ENCODE measurements around the gene ARL15.
A peak's percentile ranks its signal among the peaks of the same experiment; 100 is the strongest.

The ARL15 gene

DNA sequence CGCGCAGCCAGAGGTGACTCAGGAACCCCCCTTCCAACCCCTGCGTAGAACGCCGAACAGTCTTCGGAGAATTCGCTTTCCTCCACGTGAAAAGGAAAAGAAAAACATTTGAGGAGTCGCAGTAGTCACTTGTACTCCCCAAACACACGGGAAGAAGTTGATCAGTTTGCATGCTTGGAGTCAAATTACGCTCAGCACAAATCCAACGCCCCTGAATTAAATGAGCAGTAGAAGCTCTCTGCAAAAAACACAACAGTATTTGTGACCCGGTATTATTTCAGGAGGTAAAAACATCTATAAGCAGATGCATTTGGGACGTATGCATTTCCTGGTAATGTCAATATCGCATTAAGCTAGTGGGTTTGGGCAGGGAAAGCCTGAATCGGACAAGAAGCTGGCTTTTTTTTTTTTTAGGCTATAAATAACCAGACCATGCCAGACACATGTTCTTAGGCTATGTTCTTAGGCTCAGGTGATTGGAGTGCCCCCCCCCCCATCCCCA, 854 bp upstream of the ARL15 start:
- Histone ChIP-seq H3K27ac (ENCODE audit: low read length) (no peak overlapping the region), H3K4me3 (ENCODE audit: low read length) (peak overlapping the region; percentile 82), H3K27me3 (ENCODE audit: insufficient read depth, low read length) (peaks cover 32% of the 10 kb centered on the region), H3K9me3 (ENCODE audit: insufficient read depth, low read depth, low read length) (no peaks in the 10 kb centered on the region), H3K36me3 (ENCODE audit: insufficient read depth, low read depth, low read length) (no peaks in the 10 kb centered on the region), H3K4me1 (ENCODE audit: insufficient read depth, low read length) (peaks cover 4% of the 10 kb centered on the region; the same call in 1 of the 2 replicates), H3K9ac (ENCODE audit: low read depth, low read length) (peak overlapping the region; percentile 83)

DNA sequence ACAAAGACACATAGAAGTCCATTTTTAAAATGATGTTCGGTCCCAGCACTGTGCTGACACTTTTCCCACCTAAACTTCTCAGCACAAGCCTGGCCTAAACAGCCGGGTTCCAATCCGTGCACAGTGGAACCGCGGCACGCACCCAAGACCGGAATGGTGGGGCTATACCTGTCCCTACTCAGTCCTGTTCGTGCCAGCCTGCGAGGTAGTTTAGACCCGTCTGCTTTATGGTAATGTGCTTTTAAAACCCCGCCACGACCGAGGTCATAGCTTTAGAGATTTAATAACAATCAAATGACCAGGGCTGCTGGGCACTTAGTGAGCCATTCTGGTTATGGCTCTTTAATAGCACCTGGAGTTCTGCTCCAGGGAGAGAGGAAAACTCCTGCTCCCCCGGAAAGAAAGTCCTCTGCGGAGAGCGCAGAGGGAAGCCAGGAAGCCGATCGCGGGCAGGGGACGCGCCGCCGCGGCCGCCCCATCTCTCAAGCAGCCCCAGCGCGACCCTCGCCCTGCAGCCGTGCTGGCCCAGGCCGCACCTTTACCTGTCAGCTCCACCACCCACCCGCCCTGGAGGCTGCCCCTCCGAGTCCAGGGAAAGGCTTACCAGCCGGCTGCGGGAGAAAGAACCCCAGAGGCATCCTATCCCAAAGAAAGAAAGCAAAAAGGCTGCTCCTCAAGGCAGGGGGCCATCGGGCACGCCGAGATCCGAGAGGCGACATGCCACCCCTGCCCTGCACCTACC, 511 bp downstream of the ARL15 start:
- Histone ChIP-seq H3K36me3 (ENCODE audit: insufficient read depth, low read depth, low read length) (no peaks in the 10 kb centered on the region), H3K4me1 (ENCODE audit: insufficient read depth, low read length) (peaks cover 4% of the 10 kb centered on the region; the same call in 1 of the 2 replicates), H3K27ac (ENCODE audit: low read length) (no peak overlapping the region), H3K9me3 (ENCODE audit: insufficient read depth, low read depth, low read length) (no peaks in the 10 kb centered on the region), H3K9ac (ENCODE audit: low read depth, low read length) (peak overlapping the region; percentile 81; the same call in 1 of the 2 replicates), H3K4me3 (ENCODE audit: low read length) (peak overlapping the region; percentile 82), H3K27me3 (ENCODE audit: insufficient read depth, low read length) (peaks cover 32% of the 10 kb centered on the region)

DNA sequence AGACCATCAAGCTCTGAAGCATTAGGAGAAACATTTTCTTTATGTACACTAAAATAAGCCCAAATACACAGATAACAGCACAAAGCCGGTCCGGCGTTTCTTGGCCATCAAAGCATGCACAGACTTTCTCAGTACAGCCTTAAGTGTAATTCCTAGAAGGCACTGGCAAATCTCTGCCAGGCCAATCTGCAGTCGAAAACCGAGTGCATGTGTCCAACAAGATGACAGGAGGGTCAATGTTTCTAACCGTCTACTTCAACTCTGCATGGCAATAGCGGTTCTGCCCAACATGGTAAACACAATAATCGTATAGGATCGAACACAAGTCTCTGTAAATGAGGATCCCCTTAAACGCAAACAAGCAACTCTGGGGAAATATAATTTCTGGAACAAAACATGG, 1.1 kb downstream of the ARL15 start:
- H3K4me3 ChIP-seq (ENCODE audit: low read length), result peak overlapping the region; percentile 82
- H3K27me3 ChIP-seq (ENCODE audit: insufficient read depth, low read length), result peaks cover 32% of the 10 kb centered on the region
- H3K36me3 ChIP-seq (ENCODE audit: insufficient read depth, low read depth, low read length), result no peaks in the 10 kb centered on the region
- H3K4me1 ChIP-seq (ENCODE audit: insufficient read depth, low read length), result peaks cover 5% of the 10 kb centered on the region; the same call in 1 of the 2 replicates
- H3K9ac ChIP-seq (ENCODE audit: low read depth, low read length), result peak overlapping the region; percentile 81; the same call in 1 of the 2 replicates
- no peak overlapping the region for H3K27ac ChIP-seq (ENCODE audit: low read length)
- H3K9me3 ChIP-seq (ENCODE audit: insufficient read depth, low read depth, low read length), result no peaks in the 10 kb centered on the region

DNA sequence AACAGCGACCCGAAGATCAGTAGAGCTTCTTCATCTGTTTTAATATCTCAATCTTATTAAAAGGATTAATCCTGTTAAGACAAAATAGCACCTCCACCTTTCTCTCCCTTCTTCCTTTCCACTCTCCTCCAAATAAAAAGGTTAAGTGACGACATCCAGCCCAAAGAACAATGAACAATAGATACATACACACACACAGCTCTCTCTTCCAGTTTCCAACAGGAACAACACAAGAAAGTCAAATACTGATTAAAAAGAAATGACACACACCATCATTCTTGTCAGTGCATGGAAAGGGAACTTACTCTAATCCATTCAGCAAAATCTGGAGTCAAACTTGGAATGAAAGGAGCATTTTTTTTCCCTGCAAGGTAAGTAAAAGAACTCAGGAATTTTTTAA, 2.8 kb downstream of the ARL15 start:
- no peak overlapping the region for H3K4me3 ChIP-seq (ENCODE audit: low read length)
- H3K4me1 ChIP-seq (ENCODE audit: insufficient read depth, low read length), result peaks cover 11% of the 10 kb centered on the region; the same call in 1 of the 2 replicates
- H3K27me3 ChIP-seq (ENCODE audit: insufficient read depth, low read length), result peaks cover 25% of the 10 kb centered on the region
- no peak overlapping the region for H3K9ac ChIP-seq (ENCODE audit: low read depth, low read length)
- no peaks in the 10 kb centered on the region for H3K36me3 ChIP-seq (ENCODE audit: insufficient read depth, low read depth, low read length)
- H3K27ac ChIP-seq (ENCODE audit: low read length), result no peak overlapping the region
- no peaks in the 10 kb centered on the region for H3K9me3 ChIP-seq (ENCODE audit: insufficient read depth, low read depth, low read length)

DNA sequence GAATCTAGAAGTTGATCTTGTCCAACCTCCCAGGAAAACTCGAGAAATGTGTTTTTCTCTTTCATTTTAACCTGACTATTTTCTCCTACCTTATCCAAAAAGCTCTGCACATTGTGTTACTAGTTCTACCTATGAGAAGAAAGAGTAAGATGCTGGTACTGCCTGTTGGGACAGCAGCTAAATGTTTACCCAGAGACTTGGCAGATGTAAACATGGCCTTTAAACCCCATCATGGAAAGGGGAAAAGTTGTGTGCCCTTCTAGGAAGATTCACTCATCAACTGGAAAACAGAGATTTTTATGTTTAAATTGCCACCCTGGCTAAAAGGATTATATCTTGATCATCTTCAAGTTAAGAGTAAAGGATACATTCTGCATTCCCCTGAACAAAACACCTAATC, 3.5 kb downstream of the ARL15 start:
- peaks cover 18% of the 10 kb centered on the region for H3K27me3 ChIP-seq (ENCODE audit: insufficient read depth, low read length)
- no peak overlapping the region for H3K9ac ChIP-seq (ENCODE audit: low read depth, low read length)
- no peaks in the 10 kb centered on the region for H3K9me3 ChIP-seq (ENCODE audit: insufficient read depth, low read depth, low read length)
- H3K4me1 ChIP-seq (ENCODE audit: insufficient read depth, low read length), result peaks cover 11% of the 10 kb centered on the region; the same call in 1 of the 2 replicates
- no peak overlapping the region for H3K27ac ChIP-seq (ENCODE audit: low read length)
- H3K4me3 ChIP-seq (ENCODE audit: low read length), result no peak overlapping the region
- H3K36me3 ChIP-seq (ENCODE audit: insufficient read depth, low read depth, low read length), result no peaks in the 10 kb centered on the region

DNA sequence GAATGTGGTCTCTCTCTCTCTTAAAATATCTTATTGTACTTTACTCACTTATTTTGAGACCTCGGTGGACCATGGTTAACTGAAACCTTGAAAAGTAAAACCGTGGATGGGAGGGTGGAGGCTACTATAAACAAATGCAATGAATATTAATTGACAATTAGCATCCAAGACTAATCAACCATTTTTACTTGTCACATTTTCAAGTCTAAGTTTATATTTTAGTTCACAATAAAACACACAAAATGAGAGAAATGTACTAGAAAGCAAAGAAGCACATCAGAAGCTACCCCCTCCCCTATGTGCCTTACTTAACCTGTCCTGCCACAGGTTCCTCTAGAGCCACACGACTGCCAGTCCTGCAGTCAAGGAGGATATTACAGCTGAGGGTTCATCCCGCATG, 4.6 kb downstream of the ARL15 start:
- Histone ChIP-seq H3K4me3 (ENCODE audit: low read length) (no peak overlapping the region), H3K4me1 (ENCODE audit: insufficient read depth, low read length) (peaks cover 11% of the 10 kb centered on the region; the same call in 1 of the 2 replicates), H3K27ac (ENCODE audit: low read length) (no peak overlapping the region)

DNA sequence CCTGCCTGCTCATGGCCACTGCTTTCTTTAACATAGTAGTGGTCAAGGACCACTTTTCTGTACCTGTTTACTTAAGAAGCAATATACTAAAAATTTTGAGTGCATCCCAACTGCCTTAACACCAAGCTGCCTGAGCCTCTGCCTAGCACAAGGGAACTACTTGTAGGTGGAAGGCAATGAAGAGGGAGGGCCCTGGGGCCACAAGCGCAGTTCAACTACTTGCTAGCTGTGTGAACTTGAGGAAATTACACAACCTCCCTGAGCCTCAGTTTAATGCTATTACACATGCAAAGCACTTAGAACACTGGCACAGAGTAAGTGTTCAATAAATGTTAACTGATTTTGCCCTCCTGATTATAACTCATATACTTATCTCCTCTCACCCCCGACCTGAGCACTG, 6.3 kb downstream of the ARL15 start:
- H3K9ac ChIP-seq (ENCODE audit: low read depth, low read length), result no peak overlapping the region

More for the DNA sequence above, 4.6 kb downstream of the ARL15 start:
- no peaks in the 10 kb centered on the region for H3K36me3 ChIP-seq (ENCODE audit: insufficient read depth, low read depth, low read length)
- no peaks in the 10 kb centered on the region for H3K9me3 ChIP-seq (ENCODE audit: insufficient read depth, low read depth, low read length)
- H3K27me3 ChIP-seq (ENCODE audit: insufficient read depth, low read length), result peaks cover 8% of the 10 kb centered on the region; the same call in 1 of the 2 replicates
- no peak overlapping the region for H3K9ac ChIP-seq (ENCODE audit: low read depth, low read length)

GRCh38 chr5:54302267-54302687, 8.1 kb downstream of the ARL15 start:
- H3K4me3 ChIP-seq (ENCODE audit: low read length), result no peak overlapping the region
- peaks cover 8% of the 10 kb centered on the region; the same call in 1 of the 2 replicates for H3K4me1 ChIP-seq (ENCODE audit: insufficient read depth, low read length)
- no peaks in the 10 kb centered on the region for H3K27me3 ChIP-seq (ENCODE audit: insufficient read depth, low read length)
- no peak overlapping the region for H3K9ac ChIP-seq (ENCODE audit: low read depth, low read length)
- H3K9me3 ChIP-seq (ENCODE audit: insufficient read depth, low read depth, low read length), result no peaks in the 10 kb centered on the region
- no peak overlapping the region for H3K27ac ChIP-seq (ENCODE audit: low read length)
- H3K36me3 ChIP-seq (ENCODE audit: insufficient read depth, low read depth, low read length), result no peaks in the 10 kb centered on the region

More for the DNA sequence above, 6.3 kb downstream of the ARL15 start:
- Histone ChIP-seq H3K4me3 (ENCODE audit: low read length) (no peak overlapping the region), H3K27me3 (ENCODE audit: insufficient read depth, low read length) (peaks cover 2% of the 10 kb centered on the region; the same call in 1 of the 2 replicates), H3K36me3 (ENCODE audit: insufficient read depth, low read depth, low read length) (no peaks in the 10 kb centered on the region), H3K27ac (ENCODE audit: low read length) (no peak overlapping the region), H3K4me1 (ENCODE audit: insufficient read depth, low read length) (peaks cover 9% of the 10 kb centered on the region; the same call in 1 of the 2 replicates), H3K9me3 (ENCODE audit: insufficient read depth, low read depth, low read length) (no peaks in the 10 kb centered on the region)

DNA sequence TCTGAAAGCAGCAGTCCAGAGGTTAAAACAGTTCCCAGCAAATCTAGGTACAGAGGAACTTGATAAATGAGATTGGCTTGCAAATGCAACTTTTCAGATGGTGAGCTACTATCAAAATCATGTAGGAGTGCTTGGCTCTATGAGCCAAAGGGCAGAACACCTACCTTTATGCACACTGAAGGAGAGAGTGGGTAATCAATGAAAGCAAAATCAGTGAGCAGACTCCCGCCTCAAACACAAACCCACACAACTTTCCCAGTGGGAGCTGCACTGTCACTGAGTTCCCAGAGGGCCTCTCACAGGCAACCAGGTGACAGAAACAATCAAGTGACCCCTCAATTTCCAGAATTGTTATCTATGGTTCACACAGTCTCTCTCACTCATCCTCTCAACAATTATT, 8.5 kb downstream of the ARL15 start:
- Histone ChIP-seq H3K9ac (ENCODE audit: low read depth, low read length) (no peak overlapping the region), H3K27me3 (ENCODE audit: insufficient read depth, low read length) (no peaks in the 10 kb centered on the region), H3K9me3 (ENCODE audit: insufficient read depth, low read depth, low read length) (no peaks in the 10 kb centered on the region), H3K36me3 (ENCODE audit: insufficient read depth, low read depth, low read length) (no peaks in the 10 kb centered on the region), H3K27ac (ENCODE audit: low read length) (no peak overlapping the region), H3K4me1 (ENCODE audit: insufficient read depth, low read length) (peaks cover 8% of the 10 kb centered on the region; the same call in 1 of the 2 replicates), H3K4me3 (ENCODE audit: low read length) (no peak overlapping the region)

DNA sequence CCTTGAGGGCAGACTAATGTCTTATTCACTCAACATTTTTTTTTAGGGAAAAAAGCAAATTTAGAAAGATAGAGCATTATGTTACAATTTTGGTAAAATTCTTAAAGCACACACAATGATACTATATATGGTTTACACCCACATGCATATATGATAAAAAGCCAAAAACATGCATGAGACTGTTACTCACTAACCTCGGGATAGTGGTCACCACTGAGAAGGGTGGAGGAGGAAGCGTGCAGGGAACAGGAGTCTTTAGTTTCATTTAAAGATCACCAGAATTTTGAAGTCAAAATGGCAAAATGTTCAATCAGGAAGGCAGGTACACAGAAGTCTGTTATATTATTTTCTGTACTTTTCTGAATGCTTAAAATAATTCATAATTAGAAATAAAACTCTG, 9.2 kb downstream of the ARL15 start:
- no peak overlapping the region for H3K27ac ChIP-seq (ENCODE audit: low read length)

GRCh38 chr5:54298947-54299346, 11.4 kb downstream of the ARL15 start:
- H3K27me3 ChIP-seq (ENCODE audit: insufficient read depth, low read length), result no peaks in the 10 kb centered on the region
- H3K36me3 ChIP-seq (ENCODE audit: insufficient read depth, low read depth, low read length), result no peaks in the 10 kb centered on the region
- H3K4me3 ChIP-seq (ENCODE audit: low read length), result no peak overlapping the region
- H3K4me1 ChIP-seq (ENCODE audit: insufficient read depth, low read length), result peaks cover 11% of the 10 kb centered on the region; the same call in 1 of the 2 replicates
- no peak overlapping the region for H3K9ac ChIP-seq (ENCODE audit: low read depth, low read length)
- H3K9me3 ChIP-seq (ENCODE audit: insufficient read depth, low read depth, low read length), result no peaks in the 10 kb centered on the region
- H3K27ac ChIP-seq (ENCODE audit: low read length), result no peak overlapping the region

More for the DNA sequence above, 9.2 kb downstream of the ARL15 start:
- Histone ChIP-seq H3K4me1 (ENCODE audit: insufficient read depth, low read length) (peaks cover 10% of the 10 kb centered on the region; the same call in 1 of the 2 replicates), H3K9ac (ENCODE audit: low read depth, low read length) (no peak overlapping the region), H3K9me3 (ENCODE audit: insufficient read depth, low read depth, low read length) (no peaks in the 10 kb centered on the region), H3K4me3 (ENCODE audit: low read length) (no peak overlapping the region), H3K27me3 (ENCODE audit: insufficient read depth, low read length) (no peaks in the 10 kb centered on the region), H3K36me3 (ENCODE audit: insufficient read depth, low read depth, low read length) (no peaks in the 10 kb centered on the region)

- Histone ChIP-seq H3K4me3 (ENCODE audit: low read length) (no peak overlapping the region), H3K9me3 (ENCODE audit: insufficient read depth, low read depth, low read length) (no peaks in the 10 kb centered on the region), H3K36me3 (ENCODE audit: insufficient read depth, low read depth, low read length) (no peaks in the 10 kb centered on the region), H3K27ac (ENCODE audit: low read length) (no peak overlapping the region), H3K4me1 (ENCODE audit: insufficient read depth, low read length) (peaks cover 8% of the 10 kb centered on the region; the same call in 1 of the 2 replicates), H3K27me3 (ENCODE audit: insufficient read depth, low read length) (no peaks in the 10 kb centered on the region), H3K9ac (ENCODE audit: low read depth, low read length) (no peak overlapping the region)
Observed at GRCh38 chr5:54296386-54296785, 14.0 kb downstream of the ARL15 start.

Data from iPS-20b (cell line).